GM23338 (cell line): ENCODE data around the gene VIL1. TPM values are rescaled to one million over a fixed set of nuclear protein-coding genes. Genes with fewer than 3 reads are reported as not detected.

ENCODE experiments used
- ATAC-seq: fragments of 200-7000 bp; cut with Tn5 transposase; 3 replicates; pipeline ENCODE4 v1.9.1; 2020
- DNase-seq: peaks from one replicate; pipeline ENCODE4 v3.0.0-alpha.2; 2015; ENCODE audit warnings: low spot score
- H2AFZ ChIP-seq: fragments of 200-600 bp; sonication (generic); 2 replicates; pipeline ENCODE4 v1.8.0; 2016; ENCODE audit warnings: antibody characterized with exemption, mild to moderate bottlenecking, moderate library complexity
- H3F3A ChIP-seq: fragments of 200-600 bp; sonication (generic); replicated peaks from 2 replicates; pipeline ENCODE4 v1.8.0; 2017; ENCODE audit warnings: antibody characterized with exemption, mixed run types, low read depth
- H3K27ac ChIP-seq: fragments of 200-600 bp; sonication (generic); 2 replicates; pipeline ENCODE4 v1.6.1; 2016; ENCODE audit warnings: low read depth
- H3K27me3 ChIP-seq: fragments of 200-600 bp; sonication (generic); 2 replicates; pipeline ENCODE4 v1.8.0; 2016; ENCODE audit warnings: mild to moderate bottlenecking, mixed run types, moderate library complexity; ENCODE audit not compliant: insufficient read depth
- H3K36me3 ChIP-seq: fragments of 200-600 bp; sonication (generic); 2 replicates; pipeline ENCODE4 v1.8.0; 2016; ENCODE audit warnings: mild to moderate bottlenecking; ENCODE audit not compliant: insufficient read depth
- H3K4me1 ChIP-seq: fragments of 200-600 bp; sonication (generic); 2 replicates; pipeline ENCODE4 v1.8.0; 2016; ENCODE audit warnings: mild to moderate bottlenecking, moderate library complexity; ENCODE audit not compliant: insufficient read depth
- H3K4me2 ChIP-seq: fragments of 200-600 bp; sonication (generic); 2 replicates; pipeline ENCODE4 v1.7.1; 2017; ENCODE audit warnings: mixed run types
- H3K4me3 ChIP-seq: fragments of 200-600 bp; sonication (generic); 2 replicates; pipeline ENCODE4 v1.6.1; 2016; ENCODE audit warnings: mixed run types
- H3K79me2 ChIP-seq: fragments of 200-600 bp; sonication (generic); replicated peaks from 2 replicates; pipeline ENCODE4 v1.8.0; 2017; ENCODE audit warnings: mild to moderate bottlenecking; ENCODE audit not compliant: insufficient read depth
- H3K9me2 ChIP-seq: fragments of 200-600 bp; sonication (generic); 2 replicates; pipeline ENCODE4 v1.8.0; 2017; ENCODE audit not compliant: insufficient read depth
- H4K20me1 ChIP-seq: fragments of 200-600 bp; sonication (generic); replicated peaks from 2 replicates; pipeline ENCODE4 v1.8.0; 2017; ENCODE audit warnings: mild to moderate bottlenecking; ENCODE audit not compliant: insufficient read depth
- H3K27ac Mint-ChIP-seq: 2 replicates; pipeline ENCODE4 v1.8.0; 2020; ENCODE audit warnings: inconsistent platforms, mild to moderate bottlenecking, moderate library complexity, mixed read lengths
- H3K27me3 Mint-ChIP-seq: 3 replicates; pipeline ENCODE4 v1.8.0; 2022; ENCODE audit warnings: low read depth, mild to moderate bottlenecking, moderate library complexity, mixed read lengths, inconsistent platforms; ENCODE audit not compliant: insufficient read depth, poor library complexity
- H3K36me3 Mint-ChIP-seq: 3 replicates; pipeline ENCODE4 v1.8.0; 2021; ENCODE audit warnings: low read depth, mild to moderate bottlenecking, inconsistent platforms, moderate library complexity, mixed read lengths
- H3K4me1 Mint-ChIP-seq: 3 replicates; pipeline ENCODE4 v1.8.0; 2020; ENCODE audit warnings: mild to moderate bottlenecking, inconsistent platforms, mixed read lengths
- H3K4me3 Mint-ChIP-seq: 3 replicates; pipeline ENCODE4 v1.8.0; 2021; ENCODE audit warnings: moderate library complexity, mild to moderate bottlenecking, inconsistent platforms, mixed read lengths
- H3K9me3 Mint-ChIP-seq: 3 replicates; pipeline ENCODE4 v1.8.0; 2020; ENCODE audit warnings: moderate library complexity, mild to moderate bottlenecking, inconsistent platforms, mixed read lengths
- CREB1 ChIP-seq: fragments of 250-450 bp; sonication (Bioruptor Pico); IDR thresholded peaks from 2 replicates; pipeline ENCODE4 v1.5.0; 2020; ENCODE audit warnings: low read depth, mild to moderate bottlenecking, moderate library complexity
- EZH2 ChIP-seq: fragments of 200-600 bp; sonication (generic); IDR thresholded peaks from one replicate; pipeline ENCODE4 v1.8.0; 2017; ENCODE audit warnings: antibody characterized with exemption, mild to moderate bottlenecking, low read depth; ENCODE audit not compliant: unreplicated experiment
- EZH2phosphoT487 ChIP-seq: fragments of 200-600 bp; sonication (generic); IDR thresholded peaks from one replicate; pipeline ENCODE4 v1.8.1; 2018; ENCODE audit warnings: antibody characterized with exemption; ENCODE audit not compliant: unreplicated experiment
- JUNB ChIP-seq: IDR thresholded peaks from one replicate; pipeline ENCODE4 v1.6.1; 2016; ENCODE audit warnings: antibody characterized with exemption; ENCODE audit not compliant: unreplicated experiment
- NANOG ChIP-seq: IDR thresholded peaks from 2 replicates; pipeline ENCODE4 v1.6.1; 2016; ENCODE audit warnings: antibody characterized with exemption, borderline replicate concordance
- POLR2AphosphoS5 ChIP-seq: IDR thresholded peaks from 2 replicates; pipeline ENCODE4 v1.6.1; 2016; ENCODE audit warnings: antibody characterized with exemption, low read depth
- STAT1 ChIP-seq: IDR thresholded peaks from one replicate; pipeline ENCODE4 v1.6.1; 2016; ENCODE audit warnings: antibody characterized with exemption; ENCODE audit not compliant: unreplicated experiment
- ZNF114 ChIP-seq: fragments of 250-450 bp; sonication (Bioruptor Pico); IDR thresholded peaks from 2 replicates; pipeline ENCODE4 v1.5.0; 2020; ENCODE audit warnings: mild to moderate bottlenecking, moderate library complexity
- ZNF331 ChIP-seq: fragments of 250-450 bp; sonication (Bioruptor Pico); IDR thresholded peaks from 2 replicates; pipeline ENCODE4 v1.5.0; 2020; ENCODE audit warnings: low read depth, mild to moderate bottlenecking, moderate library complexity
- polyA plus RNA-seq: library from polyadenylated mRNA; unstranded; fragments of >200 nt; fragmentation: Nextera tagmentation; extraction: Ambion mirVana; gene quantifications from 2 replicates; pipeline ENCODE4 v1.2.1, GENCODE V29; 2016
- total RNA-seq: library from RNA; depleted of rRNA; stranded (reverse); fragments of >200 nt; shearing (Covaris generic); gene quantifications from 2 replicates; pipeline ENCODE4 v1.2.3, GENCODE V29; 2014
- TF ChIP-seq, protein P1 (sequence below): fragments of 250-450 bp; sonication (Bioruptor Pico); IDR thresholded peaks from 2 replicates; pipeline ENCODE4 v1.5.0; 2020; ENCODE audit warnings: mild to moderate bottlenecking, moderate library complexity
- TF ChIP-seq, protein P2 (sequence below): IDR thresholded peaks from 2 replicates; pipeline ENCODE4 v1.6.1; 2016; ENCODE audit warnings: antibody characterized with exemption
- TF ChIP-seq, protein P3 (sequence below): IDR thresholded peaks from one replicate; pipeline ENCODE4 v1.6.1; 2018; ENCODE audit warnings: antibody characterized with exemption; ENCODE audit not compliant: unreplicated experiment
- TF ChIP-seq, protein P4 (sequence below), 2 experiments: fragments of 200-600 bp in 1 of 2; sonication (generic) in 1 of 2; conservative IDR thresholded peaks; 2 replicates each; pipeline versions ENCODE4 v1.5.1 to v1.6.1; 2016 to 2017; ENCODE audit warnings: antibody characterized with exemption in 2 of 2, low read depth in 2 of 2, mild to moderate bottlenecking in 2 of 2, moderate library complexity in 1 of 2

Gene VIL1
- total and polyA plus RNA-seq, 2 experiments from 2014 or later, result 3.5 to 5.9 TPM

DNA sequence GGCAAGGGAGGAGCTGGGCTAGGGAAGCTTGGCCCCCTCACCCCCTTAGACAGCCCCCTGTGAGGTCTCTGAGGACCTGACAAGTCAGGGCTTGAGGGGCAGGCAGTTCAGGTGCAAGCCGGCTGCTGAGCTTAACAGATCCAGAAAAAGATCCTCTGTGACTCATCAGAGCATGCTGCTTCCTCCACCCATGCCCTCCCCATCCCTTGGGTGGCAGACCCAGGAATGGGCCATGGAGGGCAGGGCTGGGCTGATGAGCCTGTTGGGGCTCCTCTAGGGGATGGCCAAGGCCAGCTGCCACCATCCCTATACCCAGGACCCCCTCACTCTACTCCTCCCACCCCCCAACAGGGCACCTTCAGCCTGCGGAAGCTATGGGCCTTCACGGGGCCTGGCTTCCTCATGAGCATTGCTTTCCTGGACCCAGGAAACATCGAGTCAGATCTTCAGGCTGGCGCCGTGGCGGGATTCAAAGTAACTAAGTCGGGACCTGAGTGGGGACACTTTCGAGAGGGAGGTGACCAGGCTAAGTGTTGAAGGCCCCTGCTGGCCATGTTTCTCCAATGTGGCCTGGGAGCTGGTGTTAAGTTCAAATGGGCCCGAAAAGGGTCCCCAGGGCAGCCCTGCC is 34.9 kb upstream of the VIL1 start:
- Mint-ChIP-seq H3K4me3 (no peak overlapping the region), H3K9me3 (no peaks in the 10 kb centered on the region), H3K27me3 (peaks cover 26% of the 10 kb centered on the region), H3K4me1 (peaks cover 5% of the 10 kb centered on the region; the same call in 2 of the 3 replicates), H3K27ac (no peak overlapping the region), H3K36me3 (no peaks in the 10 kb centered on the region)
- ATAC-seq (no peak), DNase-seq (no peak)
- peaks cover 6% of the 10 kb centered on the region; the same call in 1 of the 2 replicates for H3K4me1 ChIP-seq
- no peaks in the 10 kb centered on the region for H3K9me2 ChIP-seq
- H4K20me1 ChIP-seq, result no peaks in the 10 kb centered on the region
- H3K36me3 ChIP-seq, result no peaks in the 10 kb centered on the region
- H3K79me2 ChIP-seq, result no peaks in the 10 kb centered on the region
- no peak overlapping the region for H3K27ac ChIP-seq
- TF ChIP-seq ZNF114, result no peak
- TF ChIP-seq EZH2phosphoT487, result no peak
- TF ChIP-seq STAT1, result no peak
- TF ChIP-seq JUNB, result no peak
- TF ChIP-seq CREB1 (CRISPR knock-in tag), result no peak
- TF ChIP-seq, protein P1, sequence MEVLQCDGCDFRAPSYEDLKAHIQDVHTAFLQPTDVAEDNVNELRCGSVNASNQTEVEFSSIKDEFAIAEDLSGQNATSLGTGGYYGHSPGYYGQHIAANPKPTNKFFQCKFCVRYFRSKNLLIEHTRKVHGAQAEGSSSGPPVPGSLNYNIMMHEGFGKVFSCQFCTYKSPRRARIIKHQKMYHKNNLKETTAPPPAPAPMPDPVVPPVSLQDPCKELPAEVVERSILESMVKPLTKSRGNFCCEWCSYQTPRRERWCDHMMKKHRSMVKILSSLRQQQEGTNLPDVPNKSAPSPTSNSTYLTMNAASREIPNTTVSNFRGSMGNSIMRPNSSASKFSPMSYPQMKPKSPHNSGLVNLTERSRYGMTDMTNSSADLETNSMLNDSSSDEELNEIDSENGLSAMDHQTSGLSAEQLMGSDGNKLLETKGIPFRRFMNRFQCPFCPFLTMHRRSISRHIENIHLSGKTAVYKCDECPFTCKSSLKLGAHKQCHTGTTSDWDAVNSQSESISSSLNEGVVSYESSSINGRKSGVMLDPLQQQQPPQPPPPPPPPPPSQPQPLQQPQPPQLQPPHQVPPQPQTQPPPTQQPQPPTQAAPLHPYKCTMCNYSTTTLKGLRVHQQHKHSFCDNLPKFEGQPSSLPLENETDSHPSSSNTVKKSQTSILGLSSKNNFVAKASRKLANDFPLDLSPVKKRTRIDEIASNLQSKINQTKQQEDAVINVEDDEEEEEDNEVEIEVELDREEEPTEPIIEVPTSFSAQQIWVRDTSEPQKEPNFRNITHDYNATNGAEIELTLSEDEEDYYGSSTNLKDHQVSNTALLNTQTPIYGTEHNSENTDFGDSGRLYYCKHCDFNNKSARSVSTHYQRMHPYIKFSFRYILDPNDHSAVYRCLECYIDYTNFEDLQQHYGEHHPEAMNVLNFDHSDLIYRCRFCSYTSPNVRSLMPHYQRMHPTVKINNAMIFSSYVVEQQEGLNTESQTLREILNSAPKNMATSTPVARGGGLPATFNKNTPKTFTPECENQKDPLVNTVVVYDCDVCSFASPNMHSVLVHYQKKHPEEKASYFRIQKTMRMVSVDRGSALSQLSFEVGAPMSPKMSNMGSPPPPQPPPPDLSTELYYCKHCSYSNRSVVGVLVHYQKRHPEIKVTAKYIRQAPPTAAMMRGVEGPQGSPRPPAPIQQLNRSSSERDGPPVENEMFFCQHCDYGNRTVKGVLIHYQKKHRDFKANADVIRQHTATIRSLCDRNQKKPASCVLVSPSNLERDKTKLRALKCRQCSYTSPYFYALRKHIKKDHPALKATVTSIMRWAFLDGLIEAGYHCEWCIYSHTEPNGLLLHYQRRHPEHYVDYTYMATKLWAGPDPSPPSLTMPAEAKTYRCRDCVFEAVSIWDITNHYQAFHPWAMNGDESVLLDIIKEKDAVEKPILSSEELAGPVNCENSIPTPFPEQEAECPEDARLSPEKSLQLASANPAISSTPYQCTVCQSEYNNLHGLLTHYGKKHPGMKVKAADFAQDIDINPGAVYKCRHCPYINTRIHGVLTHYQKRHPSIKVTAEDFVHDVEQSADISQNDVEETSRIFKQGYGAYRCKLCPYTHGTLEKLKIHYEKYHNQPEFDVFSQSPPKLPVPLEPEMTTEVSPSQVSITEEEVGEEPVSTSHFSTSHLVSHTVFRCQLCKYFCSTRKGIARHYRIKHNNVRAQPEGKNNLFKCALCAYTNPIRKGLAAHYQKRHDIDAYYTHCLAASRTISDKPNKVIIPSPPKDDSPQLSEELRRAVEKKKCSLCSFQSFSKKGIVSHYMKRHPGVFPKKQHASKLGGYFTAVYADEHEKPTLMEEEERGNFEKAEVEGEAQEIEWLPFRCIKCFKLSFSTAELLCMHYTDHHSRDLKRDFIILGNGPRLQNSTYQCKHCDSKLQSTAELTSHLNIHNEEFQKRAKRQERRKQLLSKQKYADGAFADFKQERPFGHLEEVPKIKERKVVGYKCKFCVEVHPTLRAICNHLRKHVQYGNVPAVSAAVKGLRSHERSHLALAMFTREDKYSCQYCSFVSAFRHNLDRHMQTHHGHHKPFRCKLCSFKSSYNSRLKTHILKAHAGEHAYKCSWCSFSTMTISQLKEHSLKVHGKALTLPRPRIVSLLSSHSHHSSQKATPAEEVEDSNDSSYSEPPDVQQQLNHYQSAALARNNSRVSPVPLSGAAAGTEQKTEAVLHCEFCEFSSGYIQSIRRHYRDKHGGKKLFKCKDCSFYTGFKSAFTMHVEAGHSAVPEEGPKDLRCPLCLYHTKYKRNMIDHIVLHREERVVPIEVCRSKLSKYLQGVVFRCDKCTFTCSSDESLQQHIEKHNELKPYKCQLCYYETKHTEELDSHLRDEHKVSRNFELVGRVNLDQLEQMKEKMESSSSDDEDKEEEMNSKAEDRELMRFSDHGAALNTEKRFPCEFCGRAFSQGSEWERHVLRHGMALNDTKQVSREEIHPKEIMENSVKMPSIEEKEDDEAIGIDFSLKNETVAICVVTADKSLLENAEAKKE (CRISPR knock-in tag), result no peak
- TF ChIP-seq POLR2AphosphoS5, result no peak
- TF ChIP-seq, protein P2, sequence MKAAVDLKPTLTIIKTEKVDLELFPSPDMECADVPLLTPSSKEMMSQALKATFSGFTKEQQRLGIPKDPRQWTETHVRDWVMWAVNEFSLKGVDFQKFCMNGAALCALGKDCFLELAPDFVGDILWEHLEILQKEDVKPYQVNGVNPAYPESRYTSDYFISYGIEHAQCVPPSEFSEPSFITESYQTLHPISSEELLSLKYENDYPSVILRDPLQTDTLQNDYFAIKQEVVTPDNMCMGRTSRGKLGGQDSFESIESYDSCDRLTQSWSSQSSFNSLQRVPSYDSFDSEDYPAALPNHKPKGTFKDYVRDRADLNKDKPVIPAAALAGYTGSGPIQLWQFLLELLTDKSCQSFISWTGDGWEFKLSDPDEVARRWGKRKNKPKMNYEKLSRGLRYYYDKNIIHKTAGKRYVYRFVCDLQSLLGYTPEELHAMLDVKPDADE, result no peak
- TF ChIP-seq, protein P3, sequence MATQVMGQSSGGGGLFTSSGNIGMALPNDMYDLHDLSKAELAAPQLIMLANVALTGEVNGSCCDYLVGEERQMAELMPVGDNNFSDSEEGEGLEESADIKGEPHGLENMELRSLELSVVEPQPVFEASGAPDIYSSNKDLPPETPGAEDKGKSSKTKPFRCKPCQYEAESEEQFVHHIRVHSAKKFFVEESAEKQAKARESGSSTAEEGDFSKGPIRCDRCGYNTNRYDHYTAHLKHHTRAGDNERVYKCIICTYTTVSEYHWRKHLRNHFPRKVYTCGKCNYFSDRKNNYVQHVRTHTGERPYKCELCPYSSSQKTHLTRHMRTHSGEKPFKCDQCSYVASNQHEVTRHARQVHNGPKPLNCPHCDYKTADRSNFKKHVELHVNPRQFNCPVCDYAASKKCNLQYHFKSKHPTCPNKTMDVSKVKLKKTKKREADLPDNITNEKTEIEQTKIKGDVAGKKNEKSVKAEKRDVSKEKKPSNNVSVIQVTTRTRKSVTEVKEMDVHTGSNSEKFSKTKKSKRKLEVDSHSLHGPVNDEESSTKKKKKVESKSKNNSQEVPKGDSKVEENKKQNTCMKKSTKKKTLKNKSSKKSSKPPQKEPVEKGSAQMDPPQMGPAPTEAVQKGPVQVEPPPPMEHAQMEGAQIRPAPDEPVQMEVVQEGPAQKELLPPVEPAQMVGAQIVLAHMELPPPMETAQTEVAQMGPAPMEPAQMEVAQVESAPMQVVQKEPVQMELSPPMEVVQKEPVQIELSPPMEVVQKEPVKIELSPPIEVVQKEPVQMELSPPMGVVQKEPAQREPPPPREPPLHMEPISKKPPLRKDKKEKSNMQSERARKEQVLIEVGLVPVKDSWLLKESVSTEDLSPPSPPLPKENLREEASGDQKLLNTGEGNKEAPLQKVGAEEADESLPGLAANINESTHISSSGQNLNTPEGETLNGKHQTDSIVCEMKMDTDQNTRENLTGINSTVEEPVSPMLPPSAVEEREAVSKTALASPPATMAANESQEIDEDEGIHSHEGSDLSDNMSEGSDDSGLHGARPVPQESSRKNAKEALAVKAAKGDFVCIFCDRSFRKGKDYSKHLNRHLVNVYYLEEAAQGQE, result no peak
- TF ChIP-seq EZH2, result no peak
- TF ChIP-seq, protein P4, sequence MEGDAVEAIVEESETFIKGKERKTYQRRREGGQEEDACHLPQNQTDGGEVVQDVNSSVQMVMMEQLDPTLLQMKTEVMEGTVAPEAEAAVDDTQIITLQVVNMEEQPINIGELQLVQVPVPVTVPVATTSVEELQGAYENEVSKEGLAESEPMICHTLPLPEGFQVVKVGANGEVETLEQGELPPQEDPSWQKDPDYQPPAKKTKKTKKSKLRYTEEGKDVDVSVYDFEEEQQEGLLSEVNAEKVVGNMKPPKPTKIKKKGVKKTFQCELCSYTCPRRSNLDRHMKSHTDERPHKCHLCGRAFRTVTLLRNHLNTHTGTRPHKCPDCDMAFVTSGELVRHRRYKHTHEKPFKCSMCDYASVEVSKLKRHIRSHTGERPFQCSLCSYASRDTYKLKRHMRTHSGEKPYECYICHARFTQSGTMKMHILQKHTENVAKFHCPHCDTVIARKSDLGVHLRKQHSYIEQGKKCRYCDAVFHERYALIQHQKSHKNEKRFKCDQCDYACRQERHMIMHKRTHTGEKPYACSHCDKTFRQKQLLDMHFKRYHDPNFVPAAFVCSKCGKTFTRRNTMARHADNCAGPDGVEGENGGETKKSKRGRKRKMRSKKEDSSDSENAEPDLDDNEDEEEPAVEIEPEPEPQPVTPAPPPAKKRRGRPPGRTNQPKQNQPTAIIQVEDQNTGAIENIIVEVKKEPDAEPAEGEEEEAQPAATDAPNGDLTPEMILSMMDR (conservative IDR thresholded peaks at IDR 0.05; ENCODE audit: low read depth in 2 of 2), result no peak
- TF ChIP-seq ZNF331, result no peak
- no peak for TF ChIP-seq NANOG
- no peak overlapping the region for H3K4me3 ChIP-seq
- H2AFZ ChIP-seq, result no peak overlapping the region
- H3K4me2 ChIP-seq, result no peak overlapping the region
- peaks cover 23% of the 10 kb centered on the region for H3K27me3 ChIP-seq
- peaks cover 9% of the 10 kb centered on the region; the same call in 1 of the 2 replicates for H3F3A ChIP-seq
